K562 (cell line): Measurements from ENCODE around the gene ANGPTL1. TPM values are rescaled to one million over a fixed set of nuclear protein-coding genes. Genes with fewer than 3 reads are reported as not detected.

Experiments used
- ATAC-seq: fragments of 200-7000 bp; cut with Tn5 transposase; 3 replicates; pipeline ENCODE4 v1.9.1; 2020; ENCODE audit warnings: moderate library complexity
- BruUV-seq: library from RNA; stranded (reverse); fragments of 400-500 nt; replicated peaks from 2 replicates; lab custom pipeline; 2021; lab: Mats Ljungman, UMichigan
- CTCF ChIA-PET: fragments of 300-600 bp; formaldehyde crosslinking; extraction: SDS; loops from one replicate; lab custom pipeline; 2021; ENCODE audit warnings: low intra/inter-chr PET ratio; lab: Yijun Ruan, JAX
- POLR2A ChIA-PET: fragments of 300-600, 350-650 bp; sonication (Branson Sonifier 250); formaldehyde crosslinking; extraction: SDS; loops from one replicate; lab custom pipeline; 2021; ENCODE audit warnings: antibody characterized with exemption, inconsistent platforms; lab: Yijun Ruan, JAX
- DNase-seq, 4 experiments: peaks; one replicate each; pipeline versions ENCODE4 v3.0.0 to v3.0.0-alpha.2; 2011 to 2018; ENCODE audit warnings: low spot score in 3 of 4, mixed read lengths in 3 of 4; ENCODE audit errors: extremely low read depth in 1 of 4
- FAIRE-seq: peaks from 2 replicates; lab custom pipeline; 2011; peaks lifted over from hg19 to GRCh38; lab: Jason Lieb, UNC
- H2AFZ ChIP-seq: 2 replicates; pipeline ENCODE4 v1.6.0; 2011; ENCODE audit warnings: low read depth, low read length, control low read depth, inconsistent platforms
- H3K27ac ChIP-seq: fragments of 200-600 bp; 3 replicates; pipeline ENCODE4 v1.8.0; 2011; ENCODE audit warnings: low read depth, mild to moderate bottlenecking, control low read depth, inconsistent platforms, low read length, moderate library complexity, mixed read lengths; ENCODE audit errors: extremely low read depth
- H3K27me3 ChIP-seq, 2 experiments: fragments of 300-600 bp in 1 of 2; 2 replicates in 1 of 2; 3 replicates in 1 of 2; pipeline versions ENCODE4 v1.6.0 to v1.8.0; 2011; ENCODE audit warnings: inconsistent platforms in 2 of 2, low read length in 2 of 2, mild to moderate bottlenecking in 1 of 2, mixed read lengths in 1 of 2, moderate library complexity in 1 of 2; ENCODE audit not compliant: control insufficient read depth in 2 of 2, insufficient read depth in 2 of 2
- H3K36me3 ChIP-seq: fragments of 300-600 bp; 3 replicates; pipeline ENCODE4 v1.8.0; 2011; ENCODE audit warnings: mild to moderate bottlenecking, low read length, inconsistent platforms; ENCODE audit not compliant: control insufficient read depth, insufficient read depth
- H3K4me1 ChIP-seq, 2 experiments: fragments of 200-600 bp in 1 of 2; replicated peaks in 1 of 2; 2 replicates in 1 of 2; 3 replicates in 1 of 2; pipeline versions ENCODE4 v1.5.1 to v1.8.0; 2011; ENCODE audit warnings: inconsistent platforms in 2 of 2, low read length in 2 of 2, mild to moderate bottlenecking in 1 of 2, mixed read lengths in 1 of 2, moderate library complexity in 1 of 2; ENCODE audit not compliant: control insufficient read depth in 2 of 2, insufficient read depth in 2 of 2
- H3K4me2 ChIP-seq: 2 replicates; pipeline ENCODE4 v1.6.1; 2011; ENCODE audit warnings: low read length, control low read depth, inconsistent platforms, mixed read lengths; ENCODE audit not compliant: insufficient read depth
- H3K4me3 ChIP-seq: fragments of 200-600 bp; sonication (generic), shearing (Covaris generic); 2 replicates; pipeline ENCODE4 v1.5.1; 2016; ENCODE audit warnings: control low read depth, inconsistent platforms
- H3K79me2 ChIP-seq: fragments of 200-600 bp; 3 replicates; pipeline ENCODE4 v1.8.0; 2011; ENCODE audit warnings: low read length, inconsistent platforms; ENCODE audit not compliant: control insufficient read depth, insufficient read depth
- H3K9ac ChIP-seq, 2 experiments: 2 replicates each; pipeline versions ENCODE4 v1.6.0 to v1.6.1; 2011; ENCODE audit warnings: low read depth in 2 of 2, low read length in 2 of 2, control low read depth in 1 of 2, inconsistent platforms in 1 of 2, mild to moderate bottlenecking in 1 of 2, mixed read lengths in 1 of 2; ENCODE audit not compliant: insufficient read depth in 1 of 2
- H3K9me1 ChIP-seq: one replicate; pipeline ENCODE4 v1.6.0; 2011; ENCODE audit warnings: inconsistent platforms, mild to moderate bottlenecking, low read length, moderate library complexity; ENCODE audit not compliant: control insufficient read depth, insufficient read depth
- H3K9me3 ChIP-seq: replicated peaks from 2 replicates; pipeline ENCODE4 v1.5.1; 2011; ENCODE audit warnings: low read depth, low read length, inconsistent platforms; ENCODE audit not compliant: control insufficient read depth, insufficient read depth
- H4K20me1 ChIP-seq: replicated peaks from 2 replicates; pipeline ENCODE4 v1.6.1; 2011; ENCODE audit warnings: low read length, inconsistent platforms, mixed read lengths; ENCODE audit not compliant: control insufficient read depth, insufficient read depth
- KDM5B ChIP-seq: fragments of 200-600 bp; sonication (generic); IDR thresholded peaks from 2 replicates; pipeline ENCODE4 v1.6.1; 2012; ENCODE audit warnings: low read depth, mild to moderate bottlenecking, moderate library complexity, low read length, control low read depth, inconsistent platforms; ENCODE audit not compliant: insufficient replicate concordance
- whole genome bisulfite sequencing: fragments of 100-300 bp; shearing (Covaris generic); methylation state at CpG from one replicate; pipeline ENCODE4 v1.1.6; 2016; ENCODE audit warnings: low coverage, mixed read lengths; ENCODE audit not compliant: insufficient coverage; ENCODE audit errors: missing lambda C conversion rate; 5-methylcytosine and 5-hydroxymethylcytosine counted together
- in situ Hi-C: fragments of 300-500 bp; cut with MboI; formaldehyde crosslinking; loops from 4 replicates; pipeline ENCODE4 v1.15.0; 2018; ENCODE audit warnings: inconsistent platforms, mixed read lengths
- intact Hi-C: fragments of 100-400 bp; cut with micrococcal nuclease; formaldehyde crosslinking; loops from 2 replicates; pipeline ENCODE4 v1.14.2; 2022
- polyA plus RNA-seq, 8 experiments: library from polyadenylated mRNA; depleted of rRNA in 4 of 8; stranded (reverse) in 5 of 8; unstranded in 3 of 8; fragments of >200 nt; fragmentation: Nextera tagmentation in 2 of 8; fragmentation: Illumina TruSeq in 1 of 8; extraction: Ambion mirVana in 2 of 8; extraction: Trizol in 1 of 8; gene quantifications; 2 replicates each; pipeline versions ENCODE4 v1.2.1 to v1.2.3, GENCODE V29; 2011 to 2014; ENCODE audit warnings: inconsistent platforms in 1 of 8, missing spikeins in 1 of 8
- total RNA-seq, 7 experiments: library from RNA; depleted of rRNA in 6 of 7; stranded (reverse); fragments of >200 nt in 6 of 7; fragmentation: Illumina TruSeq in 2 of 7; extraction: Trizol in 2 of 7; gene quantifications; 2 replicates each; pipeline versions ENCODE4 v1.2.1 to v1.2.3, GENCODE V29; 2011 to 2021; ENCODE audit warnings: low replicate concordance in 1 of 7
- TF ChIP-seq, protein P1 (sequence below): fragments of 450-650 bp; formaldehyde crosslinking; IDR thresholded peaks from 2 replicates; pipeline ENCODE4 v1.4.0; 2022; ENCODE audit warnings: missing genetic modification characterization
- TF ChIP-seq, protein P2 (sequence below): sonication (generic); formaldehyde crosslinking; IDR thresholded peaks from 2 replicates; pipeline ENCODE4 v1.8.1; 2023; ENCODE audit warnings: mild to moderate bottlenecking, missing genetic modification reagents
- TF ChIP-seq, protein P3 (sequence below): fragments of 250-450 bp; sonication (Bioruptor Pico); IDR thresholded peaks from 2 replicates; pipeline ENCODE4 v1.4.0; 2020; ENCODE audit warnings: mild to moderate bottlenecking, moderate library complexity, borderline replicate concordance

The ANGPTL1 gene
- total and polyA plus RNA-seq, 9 of the 15 experiments (the other 6 are each of a cell fraction or from before 2014, with no cell fraction given), result 0.04 to 0.06 TPM; not detected in 7

- no peaks in the 10 kb centered on the region for H3K9me1 ChIP-seq
- DNase-seq, result no peak
- no peaks in the 10 kb centered on the region for H3K4me1 ChIP-seq
- BruUV-seq, result no TSS peak
- POLR2A ChIA-PET, result interaction anchor here (0.6 to 1.1 kb wide), 3 partner anchors 21 to 793 kb away, joined by 3 read pairs; no protein-coding TSS in a partner anchor
- no peak overlapping the region for H3K4me3 ChIP-seq
- TF ChIP-seq, protein P1, sequence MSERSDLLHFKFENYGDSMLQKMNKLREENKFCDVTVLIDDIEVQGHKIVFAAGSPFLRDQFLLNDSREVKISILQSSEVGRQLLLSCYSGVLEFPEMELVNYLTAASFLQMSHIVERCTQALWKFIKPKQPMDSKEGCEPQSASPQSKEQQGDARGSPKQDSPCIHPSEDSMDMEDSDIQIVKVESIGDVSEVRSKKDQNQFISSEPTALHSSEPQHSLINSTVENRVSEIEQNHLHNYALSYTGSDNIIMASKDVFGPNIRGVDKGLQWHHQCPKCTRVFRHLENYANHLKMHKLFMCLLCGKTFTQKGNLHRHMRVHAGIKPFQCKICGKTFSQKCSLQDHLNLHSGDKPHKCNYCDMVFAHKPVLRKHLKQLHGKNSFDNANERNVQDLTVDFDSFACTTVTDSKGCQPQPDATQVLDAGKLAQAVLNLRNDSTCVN (CRISPR knock-in tag), result no peak
- TF ChIP-seq KDM5B, result no peak
- TF ChIP-seq, protein P2, sequence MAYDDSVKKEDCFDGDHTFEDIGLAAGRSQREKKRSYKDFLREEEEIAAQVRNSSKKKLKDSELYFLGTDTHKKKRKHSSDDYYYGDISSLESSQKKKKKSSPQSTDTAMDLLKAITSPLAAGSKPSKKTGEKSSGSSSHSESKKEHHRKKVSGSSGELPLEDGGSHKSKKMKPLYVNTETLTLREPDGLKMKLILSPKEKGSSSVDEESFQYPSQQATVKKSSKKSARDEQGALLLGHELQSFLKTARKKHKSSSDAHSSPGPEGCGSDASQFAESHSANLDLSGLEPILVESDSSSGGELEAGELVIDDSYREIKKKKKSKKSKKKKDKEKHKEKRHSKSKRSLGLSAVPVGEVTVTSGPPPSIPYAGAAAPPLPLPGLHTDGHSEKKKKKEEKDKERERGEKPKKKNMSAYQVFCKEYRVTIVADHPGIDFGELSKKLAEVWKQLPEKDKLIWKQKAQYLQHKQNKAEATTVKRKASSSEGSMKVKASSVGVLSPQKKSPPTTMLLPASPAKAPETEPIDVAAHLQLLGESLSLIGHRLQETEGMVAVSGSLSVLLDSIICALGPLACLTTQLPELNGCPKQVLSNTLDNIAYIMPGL (CRISPR knock-in tag), result no peak
- TF ChIP-seq, protein P3, sequence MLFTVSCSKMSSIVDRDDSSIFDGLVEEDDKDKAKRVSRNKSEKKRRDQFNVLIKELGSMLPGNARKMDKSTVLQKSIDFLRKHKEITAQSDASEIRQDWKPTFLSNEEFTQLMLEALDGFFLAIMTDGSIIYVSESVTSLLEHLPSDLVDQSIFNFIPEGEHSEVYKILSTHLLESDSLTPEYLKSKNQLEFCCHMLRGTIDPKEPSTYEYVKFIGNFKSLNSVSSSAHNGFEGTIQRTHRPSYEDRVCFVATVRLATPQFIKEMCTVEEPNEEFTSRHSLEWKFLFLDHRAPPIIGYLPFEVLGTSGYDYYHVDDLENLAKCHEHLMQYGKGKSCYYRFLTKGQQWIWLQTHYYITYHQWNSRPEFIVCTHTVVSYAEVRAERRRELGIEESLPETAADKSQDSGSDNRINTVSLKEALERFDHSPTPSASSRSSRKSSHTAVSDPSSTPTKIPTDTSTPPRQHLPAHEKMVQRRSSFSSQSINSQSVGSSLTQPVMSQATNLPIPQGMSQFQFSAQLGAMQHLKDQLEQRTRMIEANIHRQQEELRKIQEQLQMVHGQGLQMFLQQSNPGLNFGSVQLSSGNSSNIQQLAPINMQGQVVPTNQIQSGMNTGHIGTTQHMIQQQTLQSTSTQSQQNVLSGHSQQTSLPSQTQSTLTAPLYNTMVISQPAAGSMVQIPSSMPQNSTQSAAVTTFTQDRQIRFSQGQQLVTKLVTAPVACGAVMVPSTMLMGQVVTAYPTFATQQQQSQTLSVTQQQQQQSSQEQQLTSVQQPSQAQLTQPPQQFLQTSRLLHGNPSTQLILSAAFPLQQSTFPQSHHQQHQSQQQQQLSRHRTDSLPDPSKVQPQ, result no peak
- in situ Hi-C loops, result no loop called here
- no peaks in the 10 kb centered on the region for H3K79me2 ChIP-seq
- H3K4me2 ChIP-seq, result no peak overlapping the region
- no peak overlapping the region for H3K9ac ChIP-seq
- H3K9me3 ChIP-seq, result no peaks in the 10 kb centered on the region
- no peaks in the 10 kb centered on the region; a peak in 1 of 5 replicates for H3K27me3 ChIP-seq
- intact Hi-C loops, result no loop called here
- FAIRE-seq, result no peak
- no peaks in the 10 kb centered on the region for H3K36me3 ChIP-seq
- no peak overlapping the region for H2AFZ ChIP-seq
- H4K20me1 ChIP-seq, result no peaks in the 10 kb centered on the region
- H3K27ac ChIP-seq, result no peak overlapping the region
- CTCF ChIA-PET, result no interaction called here
- 14% methylated on average over 3 of the region's 3 CpGs for WGBS
- no peak for ATAC-seq
These were observed 62.3 kb downstream of the ANGPTL1 start for GRCh38 chr1:178808529-178808928.
